Measurements from ENCODE around the gene PSMD12.

DNA sequence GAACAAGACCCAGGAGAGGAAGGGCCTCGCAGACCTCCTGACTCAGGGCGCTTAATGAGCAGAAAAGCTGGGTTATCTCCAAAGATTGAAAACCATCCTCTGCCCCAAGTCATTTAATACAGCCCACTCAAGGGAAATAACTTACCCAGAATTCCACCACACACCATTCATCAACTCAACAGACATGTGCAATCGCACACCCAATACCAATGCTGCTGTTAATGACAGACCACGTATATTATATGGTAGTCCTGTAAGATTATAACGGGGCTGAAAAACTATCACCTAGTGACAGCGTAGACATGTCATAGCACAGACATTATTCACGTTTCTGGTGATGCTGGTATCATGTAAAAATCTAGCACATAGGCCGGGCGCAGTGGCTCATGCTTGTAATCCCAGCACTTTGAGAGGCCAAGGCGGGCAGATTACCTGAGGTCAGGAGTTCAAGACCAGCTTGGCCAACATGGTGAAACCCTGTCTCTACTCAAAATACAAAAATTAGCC, 68.9 kb downstream of the PSMD12 start:
- no peak for TF ChIP-seq TAF1 (IDR thresholded peaks at IDR 0.05; ENCODE audit: borderline replicate concordance, insufficient read depth, low read length)
- TF ChIP-seq, protein P1, sequence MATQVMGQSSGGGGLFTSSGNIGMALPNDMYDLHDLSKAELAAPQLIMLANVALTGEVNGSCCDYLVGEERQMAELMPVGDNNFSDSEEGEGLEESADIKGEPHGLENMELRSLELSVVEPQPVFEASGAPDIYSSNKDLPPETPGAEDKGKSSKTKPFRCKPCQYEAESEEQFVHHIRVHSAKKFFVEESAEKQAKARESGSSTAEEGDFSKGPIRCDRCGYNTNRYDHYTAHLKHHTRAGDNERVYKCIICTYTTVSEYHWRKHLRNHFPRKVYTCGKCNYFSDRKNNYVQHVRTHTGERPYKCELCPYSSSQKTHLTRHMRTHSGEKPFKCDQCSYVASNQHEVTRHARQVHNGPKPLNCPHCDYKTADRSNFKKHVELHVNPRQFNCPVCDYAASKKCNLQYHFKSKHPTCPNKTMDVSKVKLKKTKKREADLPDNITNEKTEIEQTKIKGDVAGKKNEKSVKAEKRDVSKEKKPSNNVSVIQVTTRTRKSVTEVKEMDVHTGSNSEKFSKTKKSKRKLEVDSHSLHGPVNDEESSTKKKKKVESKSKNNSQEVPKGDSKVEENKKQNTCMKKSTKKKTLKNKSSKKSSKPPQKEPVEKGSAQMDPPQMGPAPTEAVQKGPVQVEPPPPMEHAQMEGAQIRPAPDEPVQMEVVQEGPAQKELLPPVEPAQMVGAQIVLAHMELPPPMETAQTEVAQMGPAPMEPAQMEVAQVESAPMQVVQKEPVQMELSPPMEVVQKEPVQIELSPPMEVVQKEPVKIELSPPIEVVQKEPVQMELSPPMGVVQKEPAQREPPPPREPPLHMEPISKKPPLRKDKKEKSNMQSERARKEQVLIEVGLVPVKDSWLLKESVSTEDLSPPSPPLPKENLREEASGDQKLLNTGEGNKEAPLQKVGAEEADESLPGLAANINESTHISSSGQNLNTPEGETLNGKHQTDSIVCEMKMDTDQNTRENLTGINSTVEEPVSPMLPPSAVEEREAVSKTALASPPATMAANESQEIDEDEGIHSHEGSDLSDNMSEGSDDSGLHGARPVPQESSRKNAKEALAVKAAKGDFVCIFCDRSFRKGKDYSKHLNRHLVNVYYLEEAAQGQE (IDR thresholded peaks at IDR 0.05; ENCODE audit: insufficient read depth in 1 of 2, low read depth in 2 of 2, low read length in 2 of 2) = no peak
- TF ChIP-seq POLR2AphosphoS5 (IDR thresholded peaks at IDR 0.05; ENCODE audit: low read depth, low read length) = no peak

Measured in PFSK-1 (cell line).